Measurements from ENCODE around the gene TSPEAR.

Gene TSPEAR

GRCh38 chr21:44456214-44456914 lies 255.0 kb downstream of the TSPEAR start:
- DNase-seq: no peak

- no peak for DNase-seq
Measured at GRCh38 chr21:44455524-44456213, 255.7 kb downstream of the TSPEAR start.

- no peak for DNase-seq
Measured at GRCh38 chr21:44454747-44455523, 256.4 kb downstream of the TSPEAR start, which contains the start of gene LRRC3. LRRC3 (plus strand) TSS chr21:44455510; CDS start chr21:44456645, 1,135 bp downstream.

GRCh38 chr21:44454058-44454457 lies 257.3 kb downstream of the TSPEAR start:
- no peak for DNase-seq

- DNase-seq: no peak
Measured at GRCh38 chr21:44453120-44453519, 258.3 kb downstream of the TSPEAR start.

- DNase-seq: no peak
Measured at GRCh38 chr21:44450999-44451398, 260.4 kb downstream of the TSPEAR start.

- no peak for DNase-seq
Measured at GRCh38 chr21:44450402-44450801, 261.0 kb downstream of the TSPEAR start.

GRCh38 chr21:44449473-44450363 lies 261.7 kb downstream of the TSPEAR start:
- DNase-seq: no peak

GRCh38 chr21:44448651-44449131 lies 262.7 kb downstream of the TSPEAR start:
- DNase-seq: no peak

All from NCI-H774 (cell line).